CD4-positive, alpha-beta T cell treated with Interleukin-17A for 4 hours (primary cell): ENCODE data around the gene ITGBL1.

Source experiments
- DNase-seq: peaks from one replicate; pipeline ENCODE4 v3.0.0-alpha.2; 2020; ENCODE audit warnings: mixed read lengths

Gene ITGBL1

DNA sequence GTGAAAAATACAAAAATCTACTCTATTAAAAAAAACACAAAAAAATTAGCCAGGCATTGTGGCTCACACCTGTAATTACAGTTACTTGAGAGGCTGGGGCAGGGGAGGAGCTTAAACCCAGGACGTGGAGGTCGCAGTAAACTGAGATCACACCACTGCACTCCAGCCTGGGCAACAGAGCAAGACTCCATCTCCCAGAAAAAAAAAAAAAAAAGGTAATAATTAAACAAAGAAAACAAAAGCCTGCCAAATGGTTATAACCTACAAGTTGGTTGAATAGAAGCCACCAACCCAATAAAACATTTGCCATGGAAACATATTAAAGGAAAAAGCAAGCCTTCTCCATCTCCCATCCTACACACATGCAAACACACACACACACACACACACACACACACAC, 255.2 kb downstream of the ITGBL1 start:
- DNase-seq = no peak

DNA sequence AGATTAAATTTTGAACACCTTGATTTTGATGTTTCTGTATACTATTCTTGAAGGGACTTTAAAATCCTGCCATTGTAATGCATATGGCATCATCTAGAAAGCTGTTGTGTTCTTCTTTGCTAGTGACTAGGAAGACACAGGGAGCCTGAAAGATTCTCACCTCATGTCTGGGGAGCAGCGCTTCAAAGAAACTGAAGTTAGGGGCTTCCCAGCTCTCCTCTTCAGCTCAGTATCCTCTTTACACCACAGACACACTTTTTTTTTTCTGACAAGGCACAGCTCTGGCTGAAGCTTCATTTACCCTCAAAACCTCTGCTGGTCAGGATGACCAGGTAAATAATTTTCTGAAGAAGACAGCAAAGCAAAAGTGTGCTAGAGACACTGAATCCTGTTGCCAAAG, 255.6 kb downstream of the ITGBL1 start:
- DNase-seq = no peak

DNA sequence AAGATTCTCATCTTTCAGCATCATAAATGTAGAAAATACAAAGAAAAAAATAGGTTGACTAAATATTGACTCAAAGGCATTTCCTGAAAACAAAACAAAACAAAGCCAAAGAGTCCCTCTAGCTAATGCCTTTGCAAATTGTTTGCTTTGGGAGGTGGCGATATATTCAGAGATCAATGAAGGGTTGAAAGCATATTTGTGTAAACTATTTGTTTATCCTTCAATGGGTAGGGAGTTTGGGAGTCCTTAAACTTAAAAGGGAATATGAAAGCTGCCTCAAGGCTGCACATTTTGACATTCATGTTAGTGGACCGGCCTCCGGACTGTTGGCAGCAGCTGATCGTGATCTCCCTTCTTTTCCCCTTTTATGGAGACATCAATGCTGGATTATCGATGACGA, 257.5 kb downstream of the ITGBL1 start:
- no peak for DNase-seq

DNA sequence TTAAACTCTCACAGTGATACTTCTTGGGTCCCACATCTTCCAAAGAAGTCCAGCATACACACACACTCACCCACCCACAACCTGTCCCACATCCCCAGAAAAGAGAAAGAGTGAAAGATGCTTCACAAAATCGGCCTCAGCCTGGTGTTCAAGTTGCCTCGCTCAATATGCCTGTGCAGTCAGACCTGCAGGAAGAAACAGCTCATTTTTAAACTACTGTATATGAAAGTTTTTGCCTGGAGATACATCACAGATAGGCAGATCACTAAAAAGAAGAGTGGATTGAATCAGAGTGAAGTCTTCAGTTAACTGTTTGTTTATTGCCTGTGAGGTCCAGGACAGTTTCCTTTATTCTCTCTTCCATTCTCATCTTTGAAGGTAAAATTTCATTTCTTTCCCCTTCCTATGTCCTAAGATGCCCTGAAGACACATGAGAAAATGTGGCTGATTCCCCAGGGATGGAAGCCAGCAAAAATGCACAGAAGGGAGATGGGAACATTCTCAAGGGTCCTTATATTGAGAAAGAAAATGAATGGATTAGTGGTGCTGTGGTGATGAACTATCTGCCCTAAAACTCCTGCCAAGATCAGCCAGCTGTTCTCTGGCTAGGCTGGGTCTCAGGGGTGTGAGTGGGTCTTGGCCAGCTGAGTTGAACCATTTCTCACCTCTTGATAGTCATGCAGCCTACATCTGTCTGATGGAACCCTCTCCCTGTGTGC, 259.0 kb downstream of the ITGBL1 start:
- no peak for DNase-seq

DNA sequence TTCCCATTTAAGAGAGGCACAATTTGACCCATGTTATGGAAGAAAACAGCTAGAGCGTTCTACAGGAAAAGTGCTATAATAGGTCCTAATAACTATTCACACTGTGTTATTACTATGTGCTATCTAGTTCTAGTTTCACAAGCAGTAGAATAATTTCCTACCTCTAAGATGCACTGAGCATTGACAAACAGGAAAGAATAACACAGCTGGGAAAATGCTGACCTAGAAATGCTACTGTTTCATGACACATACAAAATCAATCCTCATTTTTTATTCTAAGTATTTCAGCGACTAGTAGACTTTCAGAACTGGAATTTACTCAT, 259.5 kb downstream of the ITGBL1 start:
- no peak for DNase-seq

DNA sequence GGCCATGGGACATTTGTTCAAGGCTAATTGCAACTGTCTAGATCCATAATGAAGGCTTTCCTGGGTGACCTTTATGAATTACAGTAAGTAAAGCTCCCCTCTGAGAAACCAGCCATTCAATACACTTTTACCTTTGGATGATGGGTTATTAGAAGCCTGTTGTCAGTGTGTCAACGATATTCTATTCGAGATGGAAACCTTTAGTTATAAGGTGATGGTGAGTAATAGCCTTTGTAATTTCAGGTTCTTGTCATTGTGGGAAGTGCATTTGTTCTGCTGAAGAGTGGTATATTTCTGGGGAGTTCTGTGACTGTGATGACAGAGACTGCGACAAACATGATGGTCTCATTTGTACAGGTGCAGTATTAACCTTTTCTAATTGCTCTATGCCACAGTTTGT, 261.7 kb downstream of the ITGBL1 start:
- DNase-seq = no peak

DNA sequence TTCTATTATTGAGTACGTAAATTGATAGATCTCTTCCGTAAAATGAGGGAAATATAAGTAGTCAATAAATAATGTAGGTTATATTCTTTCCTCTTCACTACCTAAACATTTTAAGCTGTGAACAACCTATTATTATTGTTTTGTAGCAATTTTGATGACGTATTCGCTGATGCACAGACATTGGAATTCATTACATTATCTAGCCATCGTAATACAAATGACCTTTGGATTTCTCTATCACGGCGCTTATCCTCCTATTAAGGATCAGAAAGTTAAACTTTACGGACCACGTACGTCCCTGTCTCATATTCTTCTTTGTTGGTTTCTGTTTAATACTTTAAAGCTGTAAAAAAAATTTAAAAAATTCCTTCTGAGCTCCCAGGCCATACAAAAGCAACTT, 264.9 kb downstream of the ITGBL1 start:
- no peak for DNase-seq

DNA sequence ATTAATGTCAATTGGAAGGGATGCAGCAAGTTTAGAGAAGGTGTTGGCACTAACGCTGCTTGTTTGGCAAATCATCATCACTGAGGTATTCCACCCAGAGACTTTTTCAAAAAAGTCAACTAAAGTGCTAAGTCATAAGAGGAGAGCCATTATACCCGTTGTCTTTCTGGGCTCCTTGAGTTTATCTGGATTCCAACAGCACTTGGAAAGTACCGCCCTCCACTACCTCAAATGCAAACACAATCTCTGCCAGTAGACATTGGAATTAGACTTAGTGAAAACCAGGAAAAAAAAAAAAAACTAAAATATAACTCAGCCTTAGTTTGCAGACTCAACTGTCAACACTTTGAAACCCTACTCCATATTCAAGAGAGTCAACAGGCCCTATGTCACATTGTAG, 266.0 kb downstream of the ITGBL1 start:
- DNase-seq = no peak

DNA sequence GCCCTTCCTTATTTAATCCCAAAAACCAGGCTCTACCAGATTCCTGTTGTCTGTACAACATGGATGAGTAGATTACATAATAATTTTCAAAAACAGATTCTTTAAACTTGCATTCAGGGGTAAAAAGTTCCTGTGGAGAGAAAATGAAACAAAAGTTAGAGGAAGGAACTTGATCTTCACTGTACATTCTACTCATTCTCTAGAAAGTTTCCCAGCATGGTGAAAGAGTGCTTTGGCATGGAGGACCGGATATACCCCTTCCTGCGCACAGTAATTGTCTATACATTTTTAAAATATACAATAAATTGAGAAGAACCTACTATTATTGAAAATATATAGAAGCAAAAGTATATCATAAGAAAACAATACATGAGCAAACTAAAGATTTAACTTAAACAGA, 274.2 kb downstream of the ITGBL1 start:
- DNase-seq = no peak

DNA sequence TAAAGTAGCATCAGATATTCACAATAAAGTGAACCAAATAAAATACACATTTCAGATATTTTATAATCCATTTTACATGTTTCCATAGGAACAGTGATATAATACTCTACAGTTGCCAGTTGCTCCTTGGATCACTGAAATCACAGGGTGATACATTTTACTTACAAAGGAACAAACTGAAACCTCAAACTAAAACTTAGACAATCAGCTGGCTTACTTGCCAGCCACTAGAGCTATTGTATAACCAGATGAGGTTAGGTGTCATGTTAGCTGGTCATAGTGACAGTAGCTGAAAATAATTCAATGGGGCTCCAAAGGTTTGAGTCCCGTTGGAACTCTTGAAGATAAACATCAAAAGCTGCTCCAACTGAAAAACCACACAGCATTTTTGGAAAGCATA, 274.6 kb downstream of the ITGBL1 start:
- no peak for DNase-seq

DNA sequence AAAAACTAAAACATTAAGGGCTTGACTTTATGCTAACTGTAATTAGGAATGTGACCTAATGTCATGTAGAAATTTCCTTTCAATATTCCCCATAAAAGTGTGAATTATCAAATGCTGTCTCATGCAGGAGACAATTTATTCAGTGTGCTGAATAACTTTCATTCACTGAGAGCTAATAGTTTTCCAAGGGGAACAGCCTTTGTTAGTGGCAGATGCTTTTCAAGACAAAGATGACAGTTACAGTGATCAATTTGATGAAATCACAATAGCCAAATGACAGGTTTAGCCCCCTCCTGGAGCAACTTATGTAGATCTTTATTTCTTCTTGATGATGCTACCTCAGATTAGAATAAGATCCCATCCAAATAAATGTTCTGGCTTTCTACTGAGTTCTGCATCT, 275.5 kb downstream of the ITGBL1 start:
- no peak for DNase-seq

DNA sequence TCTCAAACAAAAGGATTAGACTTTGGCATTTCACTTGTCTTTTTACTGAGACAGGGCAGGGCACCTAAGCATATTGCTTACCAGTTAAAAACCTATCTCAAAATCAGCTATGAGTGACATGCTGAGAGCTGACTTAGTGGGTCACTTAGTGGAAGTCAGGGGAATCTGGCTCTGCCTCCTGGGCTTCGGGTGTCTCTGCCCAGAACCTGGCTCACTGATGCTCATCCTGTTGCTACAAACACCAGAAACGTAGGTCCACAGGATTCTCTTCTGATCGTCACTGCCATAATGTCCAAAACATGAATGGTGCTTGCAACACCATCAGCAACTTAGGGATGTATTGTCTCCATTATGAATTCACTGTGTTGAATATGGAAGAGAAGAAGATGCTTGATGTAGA, 276.1 kb downstream of the ITGBL1 start:
- DNase-seq = no peak

DNA sequence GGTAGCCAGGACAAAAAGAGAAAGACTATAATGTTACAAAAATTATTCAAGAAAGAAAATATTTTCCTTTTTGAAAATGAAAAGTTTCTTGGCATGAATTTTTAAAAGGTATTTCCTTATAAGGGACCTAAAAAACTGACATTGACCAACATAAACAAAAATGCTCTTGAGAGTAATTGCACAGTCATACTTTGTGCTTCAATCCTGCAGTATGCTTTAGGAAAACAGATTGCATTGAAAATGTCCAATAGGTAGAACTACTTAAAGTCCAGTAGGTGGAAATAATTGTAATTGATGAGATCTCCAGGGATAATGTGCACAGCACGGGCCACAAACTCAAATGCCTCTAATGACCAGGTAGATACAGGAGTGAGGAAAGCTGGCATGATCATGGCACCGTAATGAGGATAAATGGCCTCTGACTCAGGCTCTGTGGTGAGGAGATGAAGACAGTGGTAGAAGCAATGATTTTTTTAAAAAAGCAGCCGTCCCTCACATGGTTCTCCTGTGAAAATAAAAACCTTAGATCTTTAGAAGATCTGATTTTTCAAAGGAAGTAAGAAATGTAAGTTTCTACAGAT, 278.0 kb downstream of the ITGBL1 start:
- DNase-seq = no peak

DNA sequence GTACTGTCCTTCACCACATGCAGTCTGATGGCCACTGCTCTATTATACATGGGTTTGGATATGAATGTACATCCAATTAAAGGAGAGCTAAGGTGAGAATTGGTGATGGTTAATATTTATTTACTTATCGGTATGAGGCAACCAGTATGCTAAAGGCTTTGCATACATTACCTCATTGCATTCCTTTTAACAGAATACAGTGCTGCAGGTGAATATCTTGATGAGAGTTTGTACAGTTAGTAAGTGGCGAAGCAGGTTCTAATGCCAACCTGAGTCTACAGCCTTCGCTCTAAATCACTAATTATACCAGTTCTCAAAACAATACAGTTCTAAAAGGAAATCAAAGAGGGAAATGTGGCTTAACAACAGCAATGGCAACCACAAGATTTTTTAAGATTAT, 284.1 kb downstream of the ITGBL1 start:
- DNase-seq = no peak

DNA sequence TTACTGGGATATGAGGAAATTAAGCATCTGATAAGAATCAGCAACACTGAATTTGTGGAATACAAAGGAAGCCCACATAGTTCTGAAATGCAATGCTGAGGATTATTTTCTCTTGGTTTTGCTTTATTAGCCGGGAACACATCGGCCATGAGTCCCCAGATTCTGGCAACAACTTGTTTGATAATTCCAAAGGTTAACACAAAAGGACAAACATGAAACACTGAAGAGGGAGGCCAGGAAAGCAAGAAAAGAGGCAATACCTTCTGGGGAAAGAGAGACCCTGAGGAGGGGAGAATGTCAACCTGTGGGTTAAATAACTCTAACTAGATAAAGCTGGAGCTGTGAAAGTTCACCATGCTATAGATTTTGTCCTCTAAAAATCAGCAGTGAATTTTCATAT, 285.9 kb downstream of the ITGBL1 start:
- no peak for DNase-seq

DNA sequence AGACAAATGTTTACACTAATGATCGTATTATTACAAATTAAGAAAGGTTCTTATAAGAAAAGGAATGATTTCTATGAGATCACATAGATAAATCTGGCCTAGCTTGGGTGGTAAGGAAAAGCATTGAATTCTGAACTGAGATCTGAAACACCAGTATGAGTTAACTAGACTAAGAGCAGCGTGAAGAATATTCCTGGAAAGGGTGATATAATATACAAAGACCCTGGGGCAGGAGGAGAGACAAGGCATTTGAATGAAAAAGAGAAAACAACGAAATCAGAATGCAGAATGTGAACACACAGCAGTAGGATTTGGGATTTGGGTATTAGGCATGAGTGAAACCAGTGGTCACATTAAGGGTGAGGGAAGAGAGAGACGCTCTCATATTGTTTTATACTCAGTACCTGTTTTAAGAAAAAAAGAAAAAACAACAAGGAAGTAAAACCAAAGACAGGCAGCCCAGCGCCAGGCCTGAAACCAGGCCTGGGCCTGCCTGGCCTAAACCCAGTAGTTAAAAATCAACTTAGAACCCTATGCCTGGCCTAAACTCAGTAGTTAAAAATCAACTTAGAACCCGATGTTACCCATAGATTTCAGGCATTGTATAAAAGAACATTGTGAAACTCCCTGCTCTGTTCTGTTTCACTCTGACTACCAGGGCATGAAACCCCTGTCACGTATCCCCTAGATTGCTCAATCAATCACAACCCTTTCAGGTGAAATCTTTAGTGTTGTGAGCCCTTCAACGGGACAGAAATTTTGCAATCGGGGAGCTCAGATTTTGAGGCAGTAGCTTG, 287.1 kb downstream of the ITGBL1 start:
- no peak for DNase-seq

DNA sequence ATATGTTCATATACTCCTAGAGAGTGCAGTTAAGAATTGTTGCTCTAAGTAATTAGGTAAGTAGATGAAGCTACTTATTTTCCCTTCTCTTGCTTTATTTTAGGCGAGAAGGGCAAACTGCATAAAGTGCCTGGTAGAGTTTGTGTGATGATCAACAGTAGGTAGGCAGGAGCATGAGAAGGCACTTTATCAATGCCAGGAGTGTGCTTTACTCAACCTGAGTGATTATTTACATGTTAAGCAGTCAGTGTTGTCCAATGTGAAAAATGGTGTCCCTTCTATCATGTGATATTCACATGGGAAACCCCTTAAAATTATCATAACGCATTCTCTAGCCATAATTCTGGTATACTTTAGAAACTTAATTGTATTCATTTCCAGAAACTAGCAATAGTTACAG, 294.0 kb downstream of the ITGBL1 start:
- no peak for DNase-seq

DNA sequence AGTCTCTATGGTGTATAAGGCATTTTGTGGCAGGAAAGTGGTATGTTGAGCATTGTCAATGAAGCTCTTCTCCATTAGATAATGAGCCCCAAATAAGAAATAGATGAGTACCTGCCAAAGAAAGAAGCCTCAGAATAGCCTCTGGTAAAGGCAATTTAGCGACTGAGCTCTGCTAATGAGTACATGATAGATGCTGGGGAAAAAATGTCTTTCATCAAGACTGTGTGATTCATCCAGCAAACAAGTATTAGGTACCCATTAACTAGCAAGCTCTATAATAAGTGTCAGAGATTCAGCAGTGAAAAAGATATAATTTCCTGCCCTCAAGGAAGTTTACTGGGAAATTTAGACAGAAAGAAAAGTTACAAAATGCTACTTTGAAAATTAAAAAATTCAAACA, 294.6 kb downstream of the ITGBL1 start:
- no peak for DNase-seq

DNA sequence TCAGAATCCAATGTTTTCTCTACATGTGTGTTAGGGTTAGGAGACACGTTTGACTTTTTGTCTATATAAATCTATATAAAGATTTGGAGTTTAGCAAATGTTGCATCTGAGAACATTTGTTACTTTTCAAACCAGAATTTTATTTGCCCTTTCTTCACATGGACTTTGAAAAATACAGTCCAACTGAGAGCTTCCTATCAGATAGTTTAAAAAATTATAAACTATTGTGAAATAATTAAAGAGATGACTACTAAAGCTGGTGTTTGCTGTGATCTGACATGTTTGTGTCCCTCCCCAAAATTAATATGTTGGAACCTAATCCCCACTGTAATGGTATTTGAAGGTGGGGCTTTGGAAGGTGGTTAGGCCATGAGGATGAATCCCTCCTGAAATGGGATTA, 297.1 kb downstream of the ITGBL1 start:
- no peak for DNase-seq

DNA sequence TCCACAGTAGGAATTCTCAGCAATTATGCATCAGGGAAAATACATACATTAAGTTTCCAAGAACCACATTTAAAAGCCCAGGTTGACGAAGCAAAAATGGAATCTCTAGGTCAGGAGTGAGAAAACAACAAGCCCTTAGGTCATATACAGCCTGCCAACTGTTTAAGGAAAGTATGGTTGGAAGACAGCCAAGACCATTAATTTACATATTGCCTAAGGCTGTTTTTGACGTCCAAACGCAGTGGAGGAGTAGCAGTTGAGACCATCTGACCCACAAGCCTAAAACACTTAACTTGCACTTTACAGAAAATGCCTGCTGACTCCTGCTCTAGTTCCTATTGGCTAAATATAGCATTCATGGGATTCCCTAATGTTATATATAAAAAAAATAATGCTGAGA, 299.0 kb downstream of the ITGBL1 start:
- no peak for DNase-seq

DNA sequence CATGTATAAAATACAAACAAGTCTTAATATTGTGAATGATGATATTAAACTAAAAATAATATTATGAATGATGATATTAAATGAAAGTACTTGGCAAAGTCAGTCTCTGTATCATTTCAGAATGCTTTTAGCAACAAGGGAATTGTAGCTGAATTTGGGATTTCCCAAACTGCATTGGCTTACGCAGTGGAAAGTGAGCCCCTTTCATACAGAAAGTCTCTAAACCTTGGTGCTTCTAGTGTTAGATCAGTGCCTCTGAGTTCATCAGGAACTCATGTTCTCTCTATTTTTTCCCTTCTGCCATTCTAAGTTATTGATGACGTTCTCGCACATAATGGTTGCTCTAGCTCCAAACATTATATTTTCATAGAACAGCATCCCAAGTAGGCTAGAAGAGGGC, 300.0 kb downstream of the ITGBL1 start:
- DNase-seq = no peak

DNA sequence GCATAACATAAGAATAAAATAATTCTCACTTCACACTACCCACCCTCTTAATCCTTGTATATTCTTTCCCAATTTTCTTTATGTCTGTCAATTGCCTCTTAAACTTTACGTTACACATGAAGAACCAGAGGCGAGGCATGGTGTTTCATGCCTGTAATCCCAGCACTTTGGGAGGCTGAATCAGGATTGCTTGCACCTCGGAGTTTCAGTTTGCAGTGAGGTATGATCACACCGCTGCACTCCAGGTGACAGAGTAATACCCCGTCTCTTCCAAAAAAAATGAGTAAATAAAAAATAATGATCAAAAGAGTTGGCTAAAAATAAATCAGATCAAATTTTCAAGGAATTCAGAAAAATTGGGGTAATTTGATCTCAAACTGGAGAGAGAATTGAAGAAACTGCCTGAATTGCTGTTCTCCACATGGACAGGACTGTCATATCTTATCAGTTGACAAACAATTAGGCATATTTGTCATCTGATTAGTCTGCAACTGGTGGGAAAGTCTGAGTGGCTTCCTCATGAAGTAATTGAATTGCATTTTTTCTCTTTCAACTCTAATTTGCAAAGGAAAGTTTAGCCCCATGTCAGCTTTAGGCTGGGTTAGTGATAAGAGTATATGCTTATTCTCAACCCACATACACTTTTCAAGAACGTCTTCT, 302.9 kb downstream of the ITGBL1 start:
- DNase-seq = no peak

DNA sequence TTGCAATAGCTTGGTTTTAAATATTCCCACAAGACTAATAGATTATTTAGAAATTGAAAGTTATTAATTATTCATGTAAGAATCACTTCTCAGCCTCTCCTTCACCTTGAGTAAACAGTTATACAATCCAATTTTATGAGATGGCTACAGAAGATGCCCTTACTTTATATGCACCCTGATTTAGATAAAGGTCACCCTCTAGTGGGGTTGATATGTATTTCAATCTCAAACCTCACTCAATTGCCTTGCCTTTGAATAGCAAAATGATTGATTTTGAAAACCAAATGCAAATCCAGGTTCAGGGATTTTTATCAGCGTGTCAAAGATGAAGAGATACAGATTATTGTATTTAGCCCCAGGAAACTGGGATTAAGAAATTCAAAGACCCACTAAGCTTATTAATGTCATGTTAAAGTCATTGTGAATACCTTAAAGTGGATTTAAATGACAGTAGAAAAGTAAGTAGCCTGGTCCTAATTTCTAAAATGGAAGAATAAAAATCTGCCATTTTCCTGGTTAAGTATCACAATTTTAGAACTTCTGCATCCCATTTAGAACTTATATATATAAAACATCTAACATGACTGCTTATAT, 305.1 kb downstream of the ITGBL1 start:
- DNase-seq = no peak

DNA sequence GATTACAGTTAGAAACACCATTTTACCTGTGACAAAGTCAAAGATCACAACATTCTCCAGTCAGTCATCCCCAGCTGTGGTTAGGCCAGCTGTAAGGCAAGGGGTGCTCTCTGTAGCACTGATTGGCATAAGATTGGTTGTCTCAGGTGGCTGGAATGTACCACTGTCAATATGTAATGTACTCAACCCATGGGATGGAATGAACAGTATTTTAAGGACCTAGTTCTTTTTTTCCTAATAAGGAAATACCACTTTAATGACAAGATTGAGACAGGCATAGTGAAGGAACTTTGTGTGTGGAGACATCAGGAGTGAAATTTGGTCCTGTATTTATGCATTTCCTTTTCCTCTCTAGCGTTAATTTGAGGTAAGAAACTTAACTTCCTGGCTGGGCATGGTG, 310.7 kb downstream of the ITGBL1 start:
- no peak for DNase-seq
